PC-3 (cell line): ENCODE data around the gene RHEX. TPM values are rescaled to one million over a fixed set of nuclear protein-coding genes. Genes with fewer than 3 reads are reported as not detected.

Experiments used
- ATAC-seq: fragments of 200-7000 bp; cut with Tn5 transposase; 2 replicates; pipeline ENCODE4 v1.9.1; 2020; ENCODE audit warnings: mild to moderate bottlenecking, moderate library complexity
- BruUV-seq: library from RNA; stranded (reverse); fragments of 400-500 nt; replicated peaks from 2 replicates; lab custom pipeline; 2021; lab: Mats Ljungman, UMichigan
- CTCF ChIA-PET: fragments of 300-600 bp; sonication (Branson Sonifier 250); formaldehyde crosslinking; loops from one replicate; lab custom pipeline; 2022; ENCODE audit warnings: antibody characterized with exemption; lab: Charles Lee
- POLR2A ChIA-PET: fragments of 300-600 bp; sonication (Branson Sonifier 250); formaldehyde crosslinking; loops from one replicate; lab custom pipeline; 2022; ENCODE audit warnings: antibody characterized with exemption; ENCODE audit not compliant: unreplicated experiment; lab: Charles Lee
- DNase-seq: peaks from one replicate; pipeline ENCODE4 v3.0.0-alpha.2; 2015
- H2AFZ ChIP-seq: fragments of 300-600 bp; sonication (generic); 2 replicates; pipeline ENCODE4 v1.6.0; 2016; ENCODE audit warnings: antibody characterized with exemption, low read length
- H3F3A ChIP-seq: fragments of 300-600 bp; sonication (generic); one replicate; pipeline ENCODE4 v1.6.0; 2017; ENCODE audit warnings: antibody characterized with exemption, low read length, control low read depth, mild to moderate bottlenecking; ENCODE audit not compliant: unreplicated experiment
- H3K27ac ChIP-seq: fragments of 300-600 bp; sonication (generic); 2 replicates; pipeline ENCODE4 v1.5.1; 2016; ENCODE audit warnings: mild to moderate bottlenecking, low read length
- H3K27me3 ChIP-seq: fragments of 300-600 bp; sonication (generic); 2 replicates; pipeline ENCODE4 v1.6.1; 2016; ENCODE audit warnings: low read length, mixed read lengths
- H3K36me3 ChIP-seq: fragments of 300-600 bp; sonication (generic); 2 replicates; pipeline ENCODE4 v1.6.1; 2016; ENCODE audit warnings: low read depth, mixed run types, low read length, mixed read lengths
- H3K4me1 ChIP-seq: fragments of 300-600 bp; sonication (generic); 2 replicates; pipeline ENCODE4 v1.5.1; 2016; ENCODE audit warnings: low read length; ENCODE audit not compliant: insufficient read depth
- H3K4me2 ChIP-seq: fragments of 300-600 bp; sonication (generic); 2 replicates; pipeline ENCODE4 v1.6.0; 2016; ENCODE audit warnings: low read length
- H3K4me3 ChIP-seq: fragments of 300-600 bp; sonication (generic); 2 replicates; pipeline ENCODE4 v1.5.1; 2016; ENCODE audit warnings: mild to moderate bottlenecking, low read length, mixed read lengths
- H3K79me2 ChIP-seq: fragments of 300-600 bp; sonication (generic); 2 replicates; pipeline ENCODE4 v1.6.1; 2017; ENCODE audit warnings: low read length, mixed read lengths
- H3K9ac ChIP-seq: fragments of 300-600 bp; sonication (generic); 2 replicates; pipeline ENCODE4 v1.6.0; 2016; ENCODE audit warnings: mild to moderate bottlenecking, low read length
- H3K9me2 ChIP-seq: fragments of 300-600 bp; sonication (generic); replicated peaks from 2 replicates; pipeline ENCODE4 v1.6.1; 2016; ENCODE audit warnings: mixed run types, low read length, mixed read lengths
- H3K9me3 ChIP-seq: fragments of 300-600 bp; sonication (generic); 2 replicates; pipeline ENCODE4 v1.6.1; 2016; ENCODE audit warnings: low read length, mixed read lengths
- H4K20me1 ChIP-seq: fragments of 300-600 bp; sonication (generic); 2 replicates; pipeline ENCODE4 v1.6.1; 2016; ENCODE audit warnings: low read length, mixed read lengths
- EZH2 ChIP-seq: fragments of 300-600 bp; sonication (generic); IDR thresholded peaks from one replicate; pipeline ENCODE4 v1.6.1; 2017; ENCODE audit warnings: antibody characterized with exemption, mild to moderate bottlenecking, low read length; ENCODE audit not compliant: unreplicated experiment
- EZH2phosphoT487 ChIP-seq: fragments of 300-600 bp; sonication (generic); IDR thresholded peaks from 2 replicates; pipeline ENCODE4 v1.6.1; 2018; ENCODE audit warnings: mild to moderate bottlenecking, antibody characterized with exemption, low read length, borderline replicate concordance
- intact Hi-C: fragments of 100-400 bp; cut with micrococcal nuclease; formaldehyde crosslinking; loops from 2 replicates; pipeline ENCODE4 v1.9.0; 2023
- total RNA-seq: library from RNA; depleted of rRNA; stranded (reverse); fragments of >200 nt; gene quantifications from 2 replicates; pipeline ENCODE4 v1.2.3, GENCODE V29; 2014
- TF ChIP-seq, protein P1 (sequence below): fragments of 300-600 bp; sonication (generic); conservative IDR thresholded peaks from 2 replicates; pipeline ENCODE4 v1.5.1; 2017; ENCODE audit warnings: antibody characterized with exemption, low read depth, mild to moderate bottlenecking, low read length

The RHEX gene
- total RNA-seq, 1 experiment from 2014 or later: not detected

DNA sequence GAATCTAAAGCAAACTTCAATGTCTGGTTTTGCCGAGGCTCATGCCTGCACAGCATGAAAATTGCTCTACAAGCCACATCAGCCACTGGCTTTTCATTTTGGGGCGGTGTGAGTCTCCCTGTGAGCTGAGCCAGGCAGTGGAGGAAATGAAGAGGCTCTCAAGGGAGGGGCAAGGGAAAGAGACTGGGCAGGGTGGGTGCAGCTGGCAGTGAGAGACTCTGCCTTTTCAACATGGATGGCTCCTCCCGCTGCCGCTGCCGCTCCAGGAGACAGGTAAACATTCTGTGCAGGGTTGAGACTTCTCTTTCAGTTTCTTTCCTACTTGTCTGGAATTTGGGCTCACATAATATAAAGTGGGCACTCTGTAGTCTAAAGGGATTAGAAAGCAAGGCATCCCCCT, 17.9 kb upstream of the RHEX start:
- TF ChIP-seq, protein P1, sequence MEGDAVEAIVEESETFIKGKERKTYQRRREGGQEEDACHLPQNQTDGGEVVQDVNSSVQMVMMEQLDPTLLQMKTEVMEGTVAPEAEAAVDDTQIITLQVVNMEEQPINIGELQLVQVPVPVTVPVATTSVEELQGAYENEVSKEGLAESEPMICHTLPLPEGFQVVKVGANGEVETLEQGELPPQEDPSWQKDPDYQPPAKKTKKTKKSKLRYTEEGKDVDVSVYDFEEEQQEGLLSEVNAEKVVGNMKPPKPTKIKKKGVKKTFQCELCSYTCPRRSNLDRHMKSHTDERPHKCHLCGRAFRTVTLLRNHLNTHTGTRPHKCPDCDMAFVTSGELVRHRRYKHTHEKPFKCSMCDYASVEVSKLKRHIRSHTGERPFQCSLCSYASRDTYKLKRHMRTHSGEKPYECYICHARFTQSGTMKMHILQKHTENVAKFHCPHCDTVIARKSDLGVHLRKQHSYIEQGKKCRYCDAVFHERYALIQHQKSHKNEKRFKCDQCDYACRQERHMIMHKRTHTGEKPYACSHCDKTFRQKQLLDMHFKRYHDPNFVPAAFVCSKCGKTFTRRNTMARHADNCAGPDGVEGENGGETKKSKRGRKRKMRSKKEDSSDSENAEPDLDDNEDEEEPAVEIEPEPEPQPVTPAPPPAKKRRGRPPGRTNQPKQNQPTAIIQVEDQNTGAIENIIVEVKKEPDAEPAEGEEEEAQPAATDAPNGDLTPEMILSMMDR: no peak
- TF ChIP-seq EZH2phosphoT487 (no peak), EZH2 (no peak)
- no peak overlapping the region for H3K9ac ChIP-seq
- ATAC-seq (no peak), DNase-seq (no peak)
- H4K20me1 ChIP-seq: no peaks in the 10 kb centered on the region
- POLR2A ChIA-PET: no interaction called here
- no peaks in the 10 kb centered on the region for H3K9me3 ChIP-seq
- peak overlapping the region; percentile 32 for H3K4me2 ChIP-seq
- no TSS peak for BruUV-seq
- no peak overlapping the region for H3K27ac ChIP-seq
- H3K27me3 ChIP-seq: peaks cover 73% of the 10 kb centered on the region
- no peaks in the 10 kb centered on the region for H3K4me1 ChIP-seq
- H3F3A ChIP-seq: no peaks in the 10 kb centered on the region
- H3K9me2 ChIP-seq: no peaks in the 10 kb centered on the region
- no peaks in the 10 kb centered on the region for H3K36me3 ChIP-seq
- H3K79me2 ChIP-seq: no peaks in the 10 kb centered on the region
- no peak overlapping the region for H2AFZ ChIP-seq
- 0 out of 2 replicates have a peak overlapping the region, but pooled peaks have one; percentile 32 for H3K4me3 ChIP-seq
- intact Hi-C loops: no loop called here
- CTCF ChIA-PET: no interaction called here

DNA sequence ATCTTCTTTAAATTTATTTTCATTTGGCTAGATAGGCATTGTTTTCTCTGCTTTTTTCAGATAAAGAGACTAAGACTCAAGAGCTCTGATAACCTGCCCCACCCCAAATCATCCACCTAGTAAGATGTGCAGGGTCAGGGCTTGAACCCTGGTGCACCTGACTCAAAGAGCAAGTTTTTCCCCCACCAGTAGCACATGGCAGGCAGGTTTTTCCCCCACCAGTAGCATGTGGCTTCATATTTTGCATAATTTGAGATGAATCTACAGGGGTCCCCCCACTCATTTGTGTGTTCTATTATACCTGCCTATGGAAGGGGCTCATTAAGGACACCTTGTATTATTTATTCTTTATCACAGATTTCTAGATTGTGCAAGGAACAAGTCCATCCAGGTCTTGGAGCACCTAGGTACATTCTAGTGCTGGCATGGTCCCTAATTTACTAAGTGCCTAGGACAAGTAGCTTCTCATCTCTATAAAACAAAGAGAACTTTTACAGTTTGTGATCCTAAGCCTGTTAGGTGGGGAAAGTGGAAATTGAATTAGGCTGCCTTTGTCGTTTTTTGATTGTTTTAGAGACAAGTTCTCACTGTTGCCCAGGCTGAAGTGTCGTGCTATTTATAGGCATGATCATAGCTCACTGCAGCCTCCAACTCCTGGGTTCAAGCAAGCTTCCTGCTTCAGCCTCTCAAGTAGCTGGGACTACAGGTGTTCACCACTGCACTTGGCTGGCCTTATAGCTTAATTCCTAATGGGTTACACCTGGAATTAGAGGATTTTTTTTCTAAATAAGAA, 16.1 kb upstream of the RHEX start:
- H3K9me3 ChIP-seq: no peaks in the 10 kb centered on the region
- no peak overlapping the region for H3K9ac ChIP-seq
- H3K79me2 ChIP-seq: no peaks in the 10 kb centered on the region
- TF ChIP-seq, protein P1: no peak
- TF ChIP-seq EZH2: no peak
- no peak for TF ChIP-seq EZH2phosphoT487
- BruUV-seq: no TSS peak
- H2AFZ ChIP-seq: no peak overlapping the region
- DNase-seq (no peak), ATAC-seq (no peak)
- no peaks in the 10 kb centered on the region for H3K9me2 ChIP-seq
- peaks cover 90% of the 10 kb centered on the region for H3K27me3 ChIP-seq
- CTCF ChIA-PET: no interaction called here
- no peaks in the 10 kb centered on the region for H4K20me1 ChIP-seq
- no peaks in the 10 kb centered on the region for H3K4me1 ChIP-seq
- no peaks in the 10 kb centered on the region for H3F3A ChIP-seq
- H3K4me2 ChIP-seq: no peak overlapping the region
- H3K4me3 ChIP-seq: no peak overlapping the region
- H3K27ac ChIP-seq: no peak overlapping the region
- intact Hi-C loops: no loop called here
- H3K36me3 ChIP-seq: no peaks in the 10 kb centered on the region
- POLR2A ChIA-PET: no interaction called here

DNA sequence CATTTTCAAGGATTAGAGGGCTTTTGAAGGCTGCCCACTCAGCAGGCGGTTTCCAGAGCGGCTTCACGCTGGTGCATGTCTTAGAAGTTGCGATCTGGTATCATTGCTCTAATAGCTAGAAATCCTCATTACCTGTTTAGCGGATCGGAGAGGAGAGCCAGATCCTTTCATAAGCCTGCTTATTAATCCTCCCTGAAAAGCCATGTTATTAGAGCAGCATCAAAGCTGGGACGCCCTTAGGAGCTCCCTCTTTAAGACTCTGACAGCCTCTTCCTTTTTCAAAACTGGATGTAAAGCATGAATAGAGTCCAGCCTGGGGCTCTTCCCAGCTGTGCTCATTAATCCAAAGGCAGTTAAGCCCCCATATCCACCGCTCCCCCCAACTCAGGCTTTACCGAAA, 15.4 kb upstream of the RHEX start:
- POLR2A ChIA-PET: no interaction called here
- CTCF ChIA-PET: no interaction called here
- Histone ChIP-seq H3F3A (no peaks in the 10 kb centered on the region), H3K9ac (no peak overlapping the region), H3K27me3 (peaks cover 87% of the 10 kb centered on the region), H2AFZ (no peak overlapping the region), H3K9me3 (no peaks in the 10 kb centered on the region), H3K9me2 (no peaks in the 10 kb centered on the region), H3K4me2 (no peak overlapping the region), H3K4me3 (no peak overlapping the region), H3K36me3 (no peaks in the 10 kb centered on the region), H3K27ac (no peak overlapping the region), H3K79me2 (no peaks in the 10 kb centered on the region), H3K4me1 (no peaks in the 10 kb centered on the region), H4K20me1 (no peaks in the 10 kb centered on the region)
- ATAC-seq (no peak), DNase-seq (no peak)
- no TSS peak for BruUV-seq
- intact Hi-C loops: no loop called here
- TF ChIP-seq EZH2: no peak
- TF ChIP-seq, protein P1: no peak
- no peak for TF ChIP-seq EZH2phosphoT487
